SK-N-SH (cell line): Measurements from ENCODE around the gene SSTR5. TPM values are rescaled to one million over a fixed set of nuclear protein-coding genes. Genes with fewer than 3 reads are reported as not detected.

Experiments used
- CTCF ChIA-PET: fragments of 300-600, 350-600 bp; formaldehyde crosslinking; extraction: SDS; loops from one replicate; lab custom pipeline; 2021; lab: Yijun Ruan, JAX
- POLR2A ChIA-PET: fragments of 350-600 bp; sonication (Branson Sonifier 250); formaldehyde crosslinking; extraction: SDS; loops from one replicate; lab custom pipeline; 2020; ENCODE audit warnings: antibody characterized with exemption, inconsistent platforms; lab: Yijun Ruan, JAX
- DNase-seq: peaks from one replicate; pipeline ENCODE4 v3.0.0; 2012
- H2AFZ ChIP-seq: fragments of 200-600 bp; sonication (generic); 2 replicates; pipeline ENCODE4 v1.8.1; 2016; ENCODE audit warnings: antibody characterized with exemption, mild to moderate bottlenecking, low read depth
- H3F3A ChIP-seq: fragments of 200-600 bp; sonication (generic); replicated peaks from 2 replicates; pipeline ENCODE3; 2016; ENCODE audit warnings: antibody characterized with exemption, mild to moderate bottlenecking; ENCODE audit not compliant: insufficient read depth
- H3K27ac ChIP-seq, 2 experiments: fragments of 200-500 bp in 1 of 2; fragments of 200-600 bp in 1 of 2; sonication (Bioruptor generic) in 1 of 2; sonication (generic), shearing (Covaris generic) in 1 of 2; 2 replicates each; pipeline versions ENCODE4 v1.5.1 to v1.6.1; 2014 to 2016; ENCODE audit warnings: low read depth in 2 of 2, inconsistent platforms in 1 of 2, low read length in 1 of 2, mild to moderate bottlenecking in 1 of 2, mixed read lengths in 1 of 2
- H3K27me3 ChIP-seq: fragments of 200-600 bp; sonication (generic), shearing (Covaris generic); 2 replicates; pipeline ENCODE4 v1.6.1; 2016; ENCODE audit warnings: mixed run types; ENCODE audit not compliant: insufficient read depth
- H3K36me3 ChIP-seq, 2 experiments: fragments of 200-500 bp in 1 of 2; fragments of 200-600 bp in 1 of 2; sonication (Bioruptor generic) in 1 of 2; sonication (generic) in 1 of 2; replicated peaks in 1 of 2; 2 replicates each; pipeline versions ENCODE3 to v1.5.1; 2014 to 2016; ENCODE audit warnings: low read length in 1 of 2, mild to moderate bottlenecking in 1 of 2; ENCODE audit not compliant: insufficient read depth in 2 of 2, control insufficient read depth in 1 of 2
- H3K4me1 ChIP-seq, 2 experiments: fragments of 200-500 bp in 1 of 2; fragments of 200-600 bp in 1 of 2; sonication (Bioruptor generic) in 1 of 2; sonication (generic), shearing (Covaris generic) in 1 of 2; 2 replicates each; pipeline versions ENCODE4 v1.5.1 to v1.6.1; 2014 to 2016; ENCODE audit warnings: low read depth in 1 of 2, low read length in 1 of 2, mixed run types in 1 of 2; ENCODE audit not compliant: insufficient read depth in 2 of 2, control insufficient read depth in 1 of 2
- H3K4me2 ChIP-seq: fragments of 200-600 bp; sonication (generic), shearing (Covaris generic); 2 replicates; pipeline ENCODE4 v1.6.1; 2017; ENCODE audit warnings: mixed run types
- H3K4me3 ChIP-seq, 2 experiments: fragments of 200-500 bp in 1 of 2; fragments of 200-600 bp in 1 of 2; sonication (Bioruptor generic) in 1 of 2; sonication (generic), shearing (Covaris generic) in 1 of 2; 2 replicates each; pipeline versions ENCODE4 v1.5.1 to v1.8.1; 2014 to 2016; ENCODE audit warnings: low read depth in 2 of 2, inconsistent platforms in 1 of 2, low read length in 1 of 2, mild to moderate bottlenecking in 1 of 2, mixed read lengths in 1 of 2, moderate library complexity in 1 of 2
- H3K79me2 ChIP-seq: fragments of 200-600 bp; sonication (generic); 2 replicates; pipeline ENCODE4 v1.8.1; 2017; ENCODE audit warnings: mild to moderate bottlenecking; ENCODE audit not compliant: insufficient read depth
- H3K9ac ChIP-seq: fragments of 200-600 bp; sonication (generic); 2 replicates; pipeline ENCODE4 v1.6.1; 2017; ENCODE audit warnings: mixed run types
- H3K9me2 ChIP-seq: fragments of 200-600 bp; sonication (generic); 2 replicates; pipeline ENCODE4 v1.6.1; 2017; ENCODE audit warnings: mixed run types
- H3K9me3 ChIP-seq: fragments of 200-600 bp; sonication (generic); 2 replicates; pipeline ENCODE4 v1.6.1; 2017; ENCODE audit warnings: mixed run types, mild to moderate bottlenecking, moderate library complexity
- H4K20me1 ChIP-seq: fragments of 200-600 bp; sonication (generic); 2 replicates; pipeline ENCODE4 v1.6.1; 2017; ENCODE audit warnings: mild to moderate bottlenecking, mixed run types; ENCODE audit not compliant: insufficient read depth
- EP300 ChIP-seq, 2 experiments: IDR thresholded peaks; 2 replicates each; pipeline versions ENCODE4 v1.4.0 to v1.6.1; 2012; ENCODE audit warnings: borderline replicate concordance in 1 of 2, low read depth in 1 of 2, low read length in 1 of 2
- EZH2phosphoT487 ChIP-seq: fragments of 200-600 bp; sonication (generic); IDR thresholded peaks from 2 replicates; pipeline ENCODE4 v1.6.1; 2017; ENCODE audit warnings: low read depth, mixed run types, mild to moderate bottlenecking, antibody characterized with exemption, moderate library complexity, borderline replicate concordance
- FOXJ3 ChIP-seq: sonication (generic); formaldehyde crosslinking; IDR thresholded peaks from 2 replicates; pipeline ENCODE4 v1.5.1; 2020; ENCODE audit warnings: mild to moderate bottlenecking, missing genetic modification reagents
- GATA2 ChIP-seq: sonication (generic); formaldehyde crosslinking; IDR thresholded peaks from 2 replicates; pipeline ENCODE4 v1.5.0; 2020; ENCODE audit warnings: mild to moderate bottlenecking, missing genetic modification reagents
- IRF3 ChIP-seq: fragments of 150-350 bp; IDR thresholded peaks from 2 replicates; pipeline ENCODE4 v1.6.1; 2016; ENCODE audit warnings: mild to moderate bottlenecking, low read depth, low read length
- JUND ChIP-seq: IDR thresholded peaks from 2 replicates; pipeline ENCODE4 v1.4.0; 2012
- MAX ChIP-seq: IDR thresholded peaks from 2 replicates; pipeline ENCODE4 v1.4.0; 2012; ENCODE audit warnings: low read depth
- MEF2A ChIP-seq: IDR thresholded peaks from 2 replicates; pipeline ENCODE4 v1.4.0; 2012; ENCODE audit warnings: low read depth, borderline replicate concordance
- MXI1 ChIP-seq: IDR thresholded peaks from 2 replicates; pipeline ENCODE4 v1.6.1; 2012; ENCODE audit warnings: mild to moderate bottlenecking, low read depth, low read length, improper control_type of control experiment
- PBX3 ChIP-seq: IDR thresholded peaks from 2 replicates; pipeline ENCODE4; 2012
- POLR2AphosphoS5 ChIP-seq: IDR thresholded peaks from 2 replicates; pipeline ENCODE4 v1.6.1; 2012; ENCODE audit warnings: low read depth, low read length
- RFX5 ChIP-seq: IDR thresholded peaks from 2 replicates; pipeline ENCODE4 v1.6.1; 2012; ENCODE audit warnings: mild to moderate bottlenecking, improper control_type of control experiment, low read length
- RXRA ChIP-seq: IDR thresholded peaks from 2 replicates; pipeline ENCODE4 v1.4.0; 2012; ENCODE audit warnings: low read depth, mild to moderate bottlenecking, borderline replicate concordance
- SIN3A ChIP-seq: IDR thresholded peaks from 2 replicates; pipeline ENCODE4 v1.6.1; 2012; ENCODE audit warnings: low read depth, mild to moderate bottlenecking, low read length, moderate library complexity, borderline replicate concordance
- SMC3 ChIP-seq: IDR thresholded peaks from 2 replicates; pipeline ENCODE4 v1.6.1; 2012; ENCODE audit warnings: low read depth, low read length, improper control_type of control experiment
- TEAD4 ChIP-seq: IDR thresholded peaks from 2 replicates; pipeline ENCODE4 v1.4.0; 2012; ENCODE audit warnings: mild to moderate bottlenecking, borderline replicate concordance; ENCODE audit not compliant: insufficient read depth
- ZBTB33 ChIP-seq: IDR thresholded peaks from 2 replicates; pipeline ENCODE4 v1.4.0; 2012; ENCODE audit warnings: low read depth, borderline replicate concordance
- WGBS: methylation state at CpG from one replicate; pipeline ENCODE4 v1.1.6; 2017; ENCODE audit warnings: low lambda C conversion rate; 5-methylcytosine and 5-hydroxymethylcytosine counted together
- polyA plus RNA-seq, 3 experiments: library from polyadenylated mRNA; depleted of rRNA; stranded (reverse); fragments of >200 nt; gene quantifications; 2 replicates each; pipeline ENCODE4 v1.2.3, GENCODE V29; 2012
- TF ChIP-seq, protein P1 (sequence below): IDR thresholded peaks from 2 replicates; pipeline ENCODE4 v1.4.0; 2012; ENCODE audit warnings: low read depth, borderline replicate concordance

The SSTR5 gene
- polyA plus RNA-seq, 1 of the 3 experiments (the other 2 are of a cell fraction): not detected

GRCh38 chr16:1052721-1053120 is 19.8 kb upstream of the SSTR5 start:
- WGBS: 34% methylated on average over 8 of the region's 9 CpGs
- DNase-seq: no peak
- Histone ChIP-seq H4K20me1 (no peaks in the 10 kb centered on the region), H3K36me3 (no peaks in the 10 kb centered on the region), H3K27ac (no peak overlapping the region), H3K9ac (no peak overlapping the region), H3K9me2 (no peaks in the 10 kb centered on the region), H2AFZ (no peak overlapping the region), H3K4me2 (no peak overlapping the region), H3K4me1 (no peaks in the 10 kb centered on the region; a peak in 1 of 4 replicates), H3K4me3 (no peak overlapping the region), H3K9me3 (no peaks in the 10 kb centered on the region), H3K79me2 (no peaks in the 10 kb centered on the region), H3K27me3 (peaks cover 29% of the 10 kb centered on the region; the same call in 1 of the 2 replicates), H3F3A (no peaks in the 10 kb centered on the region)
- no peak for TF ChIP-seq MEF2A
- no peak for TF ChIP-seq JUND
- TF ChIP-seq ZBTB33: no peak
- TF ChIP-seq SIN3A: no peak
- TF ChIP-seq IRF3: no peak
- TF ChIP-seq PBX3: no peak
- no peak for TF ChIP-seq RXRA
- no peak for TF ChIP-seq FOXJ3 (CRISPR knock-in tag)
- no peak for TF ChIP-seq TEAD4
- TF ChIP-seq, protein P1, sequence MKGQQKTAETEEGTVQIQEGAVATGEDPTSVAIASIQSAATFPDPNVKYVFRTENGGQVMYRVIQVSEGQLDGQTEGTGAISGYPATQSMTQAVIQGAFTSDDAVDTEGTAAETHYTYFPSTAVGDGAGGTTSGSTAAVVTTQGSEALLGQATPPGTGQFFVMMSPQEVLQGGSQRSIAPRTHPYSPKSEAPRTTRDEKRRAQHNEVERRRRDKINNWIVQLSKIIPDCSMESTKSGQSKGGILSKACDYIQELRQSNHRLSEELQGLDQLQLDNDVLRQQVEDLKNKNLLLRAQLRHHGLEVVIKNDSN: no peak
- no peak for TF ChIP-seq MXI1
- no peak for TF ChIP-seq MAX
- TF ChIP-seq GATA2: no peak
- TF ChIP-seq EZH2phosphoT487: no peak
- no peak for TF ChIP-seq RFX5
- no peak for TF ChIP-seq EP300 (IDR thresholded peaks at IDR 0.05; ENCODE audit: borderline replicate concordance in 1 of 2, low read depth in 1 of 2, low read length in 1 of 2)
- TF ChIP-seq SMC3: no peak
- no peak for TF ChIP-seq POLR2AphosphoS5
- ChIA-PET POLR2A (no interaction called here), CTCF (interaction anchor here (0.7 to 1.3 kb wide), 2 partner anchors 51 to 231 kb away, joined by 3 read pairs; no protein-coding TSS in a partner anchor)
